22Rv1 (cell line): ENCODE results near the gene S100A11.

Source experiments
- H3K27ac ChIP-seq: fragments of 450-650 bp; 2 replicates; pipeline ENCODE4 v1.5.1; 2017
- CTCF ChIP-seq: fragments of 450-650 bp; IDR thresholded peaks from 2 replicates; pipeline ENCODE4 v1.5.1; 2017; ENCODE audit warnings: mild to moderate bottlenecking
- ZFX ChIP-seq: fragments of 450-650 bp; IDR thresholded peaks from 2 replicates; pipeline ENCODE4 v1.6.1; 2017; ENCODE audit warnings: antibody characterized with exemption, borderline replicate concordance

S100A11 gene

GRCh38 chr1:152026895-152027294 is 9.9 kb downstream of the S100A11 start:
- TF ChIP-seq ZFX (no peak), CTCF (no peak)
- H3K27ac ChIP-seq = no peak overlapping the region

GRCh38 chr1:152024223-152024622 is 12.6 kb downstream of the S100A11 start:
- no peak overlapping the region for H3K27ac ChIP-seq
- TF ChIP-seq ZFX (no peak), CTCF (no peak)

- TF ChIP-seq ZFX = no peak
- TF ChIP-seq CTCF = no peak
- H3K27ac ChIP-seq = no peak overlapping the region
These were observed 13.6 kb downstream of the S100A11 start for GRCh38 chr1:152023221-152023620.

- TF ChIP-seq ZFX (no peak), CTCF (no peak)
- no peak overlapping the region for H3K27ac ChIP-seq
These were observed 14.3 kb downstream of the S100A11 start for GRCh38 chr1:152022474-152022873.

GRCh38 chr1:152021569-152021968 is 15.2 kb downstream of the S100A11 start:
- no peak overlapping the region for H3K27ac ChIP-seq
- no peak for TF ChIP-seq ZFX
- no peak for TF ChIP-seq CTCF

- TF ChIP-seq ZFX = no peak
- TF ChIP-seq CTCF = no peak
- no peak overlapping the region for H3K27ac ChIP-seq
These were observed 16.0 kb downstream of the S100A11 start for GRCh38 chr1:152020849-152021248.

- no peak for TF ChIP-seq ZFX
- TF ChIP-seq CTCF = peak; percentile 69
- H3K27ac ChIP-seq = no peak overlapping the region
These were observed 18.3 kb downstream of the S100A11 start for GRCh38 chr1:152018537-152018936.
